ENCODE data around the gene TTF2.

The TTF2 gene

GRCh38 chr1:117051224-117052064, 8.7 kb upstream of the TTF2 start:
- peak overlapping the region in 1 of 2 donors; percentile 7 for H3K4me3 ChIP-seq (replicated peaks in 1 of 2; ENCODE audit: low read depth in 2 of 2, low read length in 2 of 2)
- DNase-seq (ENCODE audit: low read depth in 2 of 2): peak; percentile 20 to 52
- no peak for TF ChIP-seq CTCF (IDR thresholded peaks at IDR 0.05; ENCODE audit: low read depth, low read length)

- no peak for TF ChIP-seq CTCF (IDR thresholded peaks at IDR 0.05; ENCODE audit: low read depth, low read length)
- no peak for DNase-seq (ENCODE audit: low read depth in 2 of 2)
- no peak overlapping the region for H3K4me3 ChIP-seq (replicated peaks in 1 of 2; ENCODE audit: low read depth in 2 of 2, low read length in 2 of 2)
Observed at GRCh38 chr1:117054068-117054467, 6.1 kb upstream of the TTF2 start.

- DNase-seq (ENCODE audit: low read depth in 2 of 2): no peak
- H3K4me3 ChIP-seq (replicated peaks in 1 of 2; ENCODE audit: low read depth in 2 of 2, low read length in 2 of 2): no peak overlapping the region
- no peak for TF ChIP-seq CTCF (IDR thresholded peaks at IDR 0.05; ENCODE audit: low read depth, low read length)
Observed at GRCh38 chr1:117058810-117059209, 1.3 kb upstream of the TTF2 start.

- DNase-seq (ENCODE audit: low read depth in 2 of 2): no peak
- peak overlapping the region; percentile 71 to 79 for H3K4me3 ChIP-seq (replicated peaks in 1 of 2; ENCODE audit: low read depth in 2 of 2, low read length in 2 of 2)
- no peak for TF ChIP-seq CTCF (IDR thresholded peaks at IDR 0.05; ENCODE audit: low read depth, low read length)
Observed at GRCh38 chr1:117059334-117059677, 820 bp upstream of the TTF2 start.

GRCh38 chr1:117060441-117061317, 553 bp downstream of the TTF2 start:
- DNase-seq (ENCODE audit: low read depth in 2 of 2): peak; percentile 60 to 64
- peak overlapping the region; percentile 69 to 79 for H3K4me3 ChIP-seq (replicated peaks in 1 of 2; ENCODE audit: low read depth in 2 of 2, low read length in 2 of 2)
- TF ChIP-seq CTCF (IDR thresholded peaks at IDR 0.05; ENCODE audit: low read depth, low read length): no peak

- H3K4me3 ChIP-seq (replicated peaks in 1 of 2; ENCODE audit: low read depth in 2 of 2, low read length in 2 of 2): no peak overlapping the region
- DNase-seq (ENCODE audit: low read depth in 2 of 2): peak; percentile 67 to 79
- no peak for TF ChIP-seq CTCF (IDR thresholded peaks at IDR 0.05; ENCODE audit: low read depth, low read length)
Observed at GRCh38 chr1:117061986-117062415, 1.9 kb downstream of the TTF2 start.

Measured in cardiac fibroblast (primary cell).